Measurements from ENCODE around the gene MYO3B.

DNA sequence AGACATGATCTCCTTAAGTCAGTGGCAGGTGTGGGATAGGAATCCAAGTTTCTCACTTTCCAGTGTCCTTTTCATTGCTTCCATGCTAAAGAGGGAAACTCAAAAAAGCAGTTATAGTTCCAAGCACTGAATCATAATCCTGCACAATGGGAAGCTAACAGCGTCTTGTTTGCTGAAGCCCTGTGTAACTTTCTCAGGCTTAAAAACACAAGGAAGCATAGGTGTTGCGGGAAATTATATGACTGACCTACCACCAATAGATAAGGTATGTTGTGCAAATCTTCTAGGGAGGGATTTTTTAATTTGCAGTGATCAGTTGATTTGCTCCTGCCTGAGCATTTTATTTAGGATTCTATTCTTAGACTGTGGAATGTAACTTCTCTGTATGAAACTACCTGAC, 250.9 kb downstream of the MYO3B start:
- TF ChIP-seq, protein P1, sequence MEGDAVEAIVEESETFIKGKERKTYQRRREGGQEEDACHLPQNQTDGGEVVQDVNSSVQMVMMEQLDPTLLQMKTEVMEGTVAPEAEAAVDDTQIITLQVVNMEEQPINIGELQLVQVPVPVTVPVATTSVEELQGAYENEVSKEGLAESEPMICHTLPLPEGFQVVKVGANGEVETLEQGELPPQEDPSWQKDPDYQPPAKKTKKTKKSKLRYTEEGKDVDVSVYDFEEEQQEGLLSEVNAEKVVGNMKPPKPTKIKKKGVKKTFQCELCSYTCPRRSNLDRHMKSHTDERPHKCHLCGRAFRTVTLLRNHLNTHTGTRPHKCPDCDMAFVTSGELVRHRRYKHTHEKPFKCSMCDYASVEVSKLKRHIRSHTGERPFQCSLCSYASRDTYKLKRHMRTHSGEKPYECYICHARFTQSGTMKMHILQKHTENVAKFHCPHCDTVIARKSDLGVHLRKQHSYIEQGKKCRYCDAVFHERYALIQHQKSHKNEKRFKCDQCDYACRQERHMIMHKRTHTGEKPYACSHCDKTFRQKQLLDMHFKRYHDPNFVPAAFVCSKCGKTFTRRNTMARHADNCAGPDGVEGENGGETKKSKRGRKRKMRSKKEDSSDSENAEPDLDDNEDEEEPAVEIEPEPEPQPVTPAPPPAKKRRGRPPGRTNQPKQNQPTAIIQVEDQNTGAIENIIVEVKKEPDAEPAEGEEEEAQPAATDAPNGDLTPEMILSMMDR (IDR thresholded peaks at IDR 0.05; ENCODE audit: borderline replicate concordance, extremely low read depth, low read length, poor library complexity, severe bottlenecking) = no peak
- no peak for TF ChIP-seq EZH2 (IDR thresholded peaks at IDR 0.05; ENCODE audit: borderline replicate concordance, low read depth, low read length, severe bottlenecking)

Measured in DND-41 (cell line).